Esophagus (tissue), 2 donors: ENCODE results near the gene CSTF1. TPM values are rescaled to one million over a fixed set of nuclear protein-coding genes. Genes with fewer than 3 reads are reported as not detected.

Source experiments
- H3K27ac ChIP-seq, 2 donors: one replicate each; pipeline ENCODE4 v1.5.1; 2013; ENCODE audit warnings: low read depth in 2 of 2, mild to moderate bottlenecking in 2 of 2, inconsistent platforms in 1 of 2, low read length in 1 of 2, moderate library complexity in 1 of 2
- H3K27me3 ChIP-seq, 2 donors: one replicate each; pipeline ENCODE4 v1.6.1; 2013; ENCODE audit warnings: low read length in 2 of 2, control low read depth in 1 of 2, mild to moderate bottlenecking in 1 of 2; ENCODE audit not compliant: insufficient read depth in 2 of 2, control insufficient read depth in 1 of 2
- H3K36me3 ChIP-seq, 2 donors: one replicate each; pipeline ENCODE4 v1.6.1; 2013; ENCODE audit warnings: low read length in 1 of 2; ENCODE audit not compliant: control insufficient read depth in 2 of 2, insufficient read depth in 2 of 2
- H3K4me1 ChIP-seq, 2 donors: one replicate each; pipeline ENCODE4 v1.6.1; 2013; ENCODE audit warnings: low read length in 1 of 2; ENCODE audit not compliant: control insufficient read depth in 2 of 2, insufficient read depth in 2 of 2
- H3K4me3 ChIP-seq, 2 donors: one replicate each; pipeline ENCODE4 v1.5.1; 2013; ENCODE audit warnings: low read length in 2 of 2, mild to moderate bottlenecking in 2 of 2, low read depth in 1 of 2, moderate library complexity in 1 of 2
- H3K9me3 ChIP-seq, 2 donors: one replicate each; pipeline ENCODE4 v1.6.1; 2013; ENCODE audit warnings: mild to moderate bottlenecking in 2 of 2, low read depth in 1 of 2, low read length in 1 of 2, moderate library complexity in 1 of 2; ENCODE audit not compliant: control insufficient read depth in 2 of 2, insufficient read depth in 1 of 2
- WGBS, 2 donors: extraction: QIAGEN DNeasy Blood & Tissue Kit; methylation state at CpG; one replicate each; pipeline ENCODE4 v1.1.7; 2013; 5-methylcytosine and 5-hydroxymethylcytosine counted together
- polyA plus RNA-seq, 2 donors: library from polyadenylated mRNA; stranded (reverse); fragments of 200-250 nt; gene quantifications; one replicate each; pipeline ENCODE4 v1.2.3, GENCODE V29; 2013
- donor health status: healthy with polysubstance abuse.
- donor health status: Bipolar disorder and iron deficiency.

Gene CSTF1
- polyA plus RNA-seq, 2 donors, result 3.8 to 13.2 TPM

DNA sequence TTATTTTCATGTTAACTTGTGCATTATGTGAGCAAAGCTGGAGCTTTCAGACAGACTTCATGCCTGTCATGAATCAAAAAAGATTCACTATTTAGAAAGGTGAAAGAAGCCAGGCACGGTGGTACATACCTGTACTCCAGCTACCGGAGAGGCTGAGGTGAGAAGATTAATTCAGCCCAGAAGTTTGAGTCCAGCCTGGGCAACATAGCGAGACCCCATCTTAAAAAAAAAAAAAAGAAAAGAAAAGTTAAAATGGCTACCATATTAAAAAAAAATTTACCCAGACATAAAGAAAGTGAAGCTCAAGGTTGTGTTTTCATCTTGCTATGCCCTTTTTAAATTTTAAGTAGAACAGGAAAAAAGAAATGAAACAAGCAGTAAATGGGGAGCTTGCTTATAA is 20.5 kb downstream of the CSTF1 start:
- H3K36me3 ChIP-seq, result no peaks in the 10 kb centered on the region
- H3K27me3 ChIP-seq, result no peaks in the 10 kb centered on the region
- H3K4me1 ChIP-seq, result no peaks in the 10 kb centered on the region
- H3K27ac ChIP-seq, result no peak overlapping the region
- no peaks in the 10 kb centered on the region for H3K9me3 ChIP-seq
- no peak overlapping the region for H3K4me3 ChIP-seq
- 92 to 98% methylated on average over 3 of the region's 3 CpGs for WGBS, 2 donors

DNA sequence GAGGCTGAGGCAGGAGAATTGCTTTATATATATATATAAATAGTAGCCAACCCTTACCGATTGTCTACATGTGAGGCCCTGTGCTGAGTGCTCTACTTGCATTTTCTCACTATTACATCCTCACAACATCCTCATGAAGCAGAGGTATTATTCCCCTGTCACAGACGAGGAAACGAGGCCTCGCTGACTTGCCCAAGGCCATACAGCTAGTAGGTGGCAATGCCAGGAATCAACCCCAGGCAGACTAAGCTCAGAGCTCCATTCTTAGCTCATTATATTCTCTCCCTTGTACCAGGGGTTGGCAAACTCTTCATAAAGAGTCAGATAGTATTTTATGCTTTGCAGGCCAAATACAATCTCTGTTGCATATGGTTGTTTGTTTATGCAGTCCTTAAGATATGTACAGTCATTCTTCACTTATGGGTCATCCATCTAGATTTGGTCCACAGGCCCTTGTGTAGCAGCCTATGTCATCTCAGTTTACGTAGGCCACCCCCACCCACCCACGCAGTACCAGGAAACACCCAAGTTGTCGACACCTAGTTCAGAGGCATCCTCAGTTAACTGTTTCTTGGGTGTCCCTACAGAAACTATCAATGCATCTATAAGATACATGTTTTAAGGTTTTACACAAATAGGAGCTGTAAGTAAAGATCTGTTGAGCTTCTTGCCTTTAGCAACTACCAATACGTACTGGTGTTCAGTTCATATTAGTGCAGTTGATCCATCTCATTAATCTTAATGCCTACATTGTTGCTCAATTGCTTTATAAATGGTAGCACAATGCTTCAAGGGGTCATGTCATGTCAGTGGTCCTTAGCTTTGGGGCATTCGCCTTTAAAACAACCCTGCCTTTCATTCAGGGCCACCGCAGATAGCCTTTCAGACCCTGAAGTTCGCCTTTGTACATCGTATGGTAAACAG is 22.7 kb downstream of the CSTF1 start:
- Histone ChIP-seq H3K27me3 (no peaks in the 10 kb centered on the region), H3K36me3 (no peaks in the 10 kb centered on the region), H3K4me3 (no peak overlapping the region), H3K27ac (no peak overlapping the region), H3K9me3 (no peaks in the 10 kb centered on the region), H3K4me1 (no peaks in the 10 kb centered on the region)
- WGBS, 2 donors, result 78 to 84% methylated on average over 12 of the region's 12 CpGs

DNA sequence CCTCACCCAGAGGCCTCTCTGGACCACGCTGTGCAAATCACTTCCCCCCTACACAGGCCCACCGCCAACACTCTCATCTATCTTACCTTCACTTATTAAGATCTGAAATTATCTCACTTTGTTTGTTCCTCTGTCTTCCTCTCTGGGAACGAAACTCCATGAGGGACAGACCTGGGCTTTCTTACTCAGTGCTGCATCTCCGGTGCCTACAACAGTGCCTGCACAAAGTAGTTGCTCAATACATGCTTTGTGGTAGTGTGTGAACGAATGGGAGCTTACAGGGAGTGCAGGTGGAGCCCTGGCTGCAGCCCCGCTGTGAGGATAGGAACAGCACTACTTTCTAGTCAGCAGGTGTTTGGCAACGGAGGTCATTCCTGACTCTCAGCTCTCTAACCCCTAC is 25.0 kb downstream of the CSTF1 start:
- H3K27ac ChIP-seq, result no peak overlapping the region
- no peaks in the 10 kb centered on the region for H3K27me3 ChIP-seq
- no peaks in the 10 kb centered on the region for H3K4me1 ChIP-seq
- no peaks in the 10 kb centered on the region for H3K36me3 ChIP-seq
- no peaks in the 10 kb centered on the region for H3K9me3 ChIP-seq
- H3K4me3 ChIP-seq, result no peak overlapping the region
- 94 to 97% methylated on average over 7 of the region's 7 CpGs for WGBS, 2 donors

DNA sequence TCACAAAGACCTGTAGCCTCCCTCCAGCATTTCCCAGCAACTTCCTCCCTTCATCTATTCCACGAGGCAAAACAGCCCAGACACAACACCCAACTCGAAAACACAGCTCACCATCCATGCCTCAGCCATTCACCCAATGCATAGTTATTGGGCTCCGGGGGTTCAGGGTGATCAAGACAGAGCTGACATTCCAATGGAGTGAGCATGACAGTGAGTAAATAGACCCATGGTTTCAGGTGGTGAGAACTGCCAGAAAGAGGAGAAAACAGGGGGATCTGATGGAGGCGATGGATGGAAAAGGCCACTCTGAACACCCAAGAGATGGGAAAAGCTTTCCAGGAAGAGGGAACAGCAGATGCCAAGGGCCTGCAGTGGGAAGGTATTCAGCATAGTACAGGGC is 25.5 kb downstream of the CSTF1 start:
- WGBS, 2 donors, result 83 to 88% methylated on average over 4 of the region's 4 CpGs
- peaks cover 0 to 2% of the 10 kb centered on the region in 2 donors for H3K4me1 ChIP-seq
- H3K9me3 ChIP-seq, result no peaks in the 10 kb centered on the region
- no peak overlapping the region for H3K4me3 ChIP-seq
- peak overlapping the region in 1 of 2 donors; percentile 28 for H3K27ac ChIP-seq
- H3K27me3 ChIP-seq, result no peaks in the 10 kb centered on the region
- no peaks in the 10 kb centered on the region for H3K36me3 ChIP-seq

DNA sequence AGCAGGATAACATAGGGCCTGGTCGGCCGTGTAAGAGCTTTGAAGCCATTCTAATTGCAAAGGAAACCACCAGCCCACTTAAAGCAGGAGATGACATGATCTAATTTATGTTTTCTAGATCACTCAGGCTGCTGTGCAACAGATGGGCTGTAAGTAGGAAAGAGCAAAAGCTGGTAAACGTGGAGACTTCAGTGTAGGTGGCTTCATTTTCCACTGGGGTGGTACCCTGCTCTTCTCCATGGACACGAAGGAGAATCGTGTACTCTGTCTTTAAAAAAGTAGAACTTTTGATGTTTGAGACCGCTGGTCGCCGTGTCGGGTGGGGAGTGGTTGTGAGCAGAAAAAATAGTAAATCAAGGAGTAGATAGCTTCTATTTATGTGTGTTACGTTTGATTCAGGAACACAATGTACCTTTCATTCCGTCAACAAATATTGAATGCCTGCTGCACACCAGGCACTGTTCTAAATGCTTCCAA is 26.0 kb downstream of the CSTF1 start:
- Histone ChIP-seq H3K36me3 (no peaks in the 10 kb centered on the region), H3K4me3 (no peak overlapping the region), H3K4me1 (peaks cover 0 to 2% of the 10 kb centered on the region in 2 donors), H3K27ac (peak overlapping the region; percentile 28 to 53), H3K9me3 (no peaks in the 10 kb centered on the region), H3K27me3 (no peaks in the 10 kb centered on the region)
- WGBS, 2 donors, result 69 to 72% methylated on average over 11 of the region's 11 CpGs

DNA sequence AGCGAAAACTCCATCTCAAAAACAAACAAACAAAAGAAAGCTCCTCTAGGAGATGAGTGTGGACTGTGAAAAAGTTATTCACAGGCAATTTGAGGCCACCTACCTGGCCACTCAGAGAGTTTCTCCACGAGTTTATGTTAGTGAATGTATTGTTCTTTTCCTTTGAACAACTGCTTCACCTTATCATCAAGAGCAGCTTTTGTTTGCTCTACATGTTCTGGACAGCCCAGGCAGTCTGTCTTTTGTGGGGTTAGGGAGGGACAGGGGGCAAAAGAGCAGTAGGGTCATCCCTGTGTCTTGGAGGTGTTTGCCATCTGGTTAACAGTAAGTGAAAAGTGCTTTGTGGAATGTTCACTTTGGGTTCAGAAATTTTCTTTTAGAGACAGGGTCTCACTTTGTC is 27.6 kb downstream of the CSTF1 start:
- Histone ChIP-seq H3K9me3 (no peaks in the 10 kb centered on the region), H3K36me3 (no peaks in the 10 kb centered on the region), H3K27me3 (no peaks in the 10 kb centered on the region), H3K4me1 (peaks cover 0 to 2% of the 10 kb centered on the region in 2 donors), H3K4me3 (no peak overlapping the region), H3K27ac (no peak overlapping the region)
- WGBS, 2 donors, result 65 to 76% methylated on average over 2 of the region's 2 CpGs

DNA sequence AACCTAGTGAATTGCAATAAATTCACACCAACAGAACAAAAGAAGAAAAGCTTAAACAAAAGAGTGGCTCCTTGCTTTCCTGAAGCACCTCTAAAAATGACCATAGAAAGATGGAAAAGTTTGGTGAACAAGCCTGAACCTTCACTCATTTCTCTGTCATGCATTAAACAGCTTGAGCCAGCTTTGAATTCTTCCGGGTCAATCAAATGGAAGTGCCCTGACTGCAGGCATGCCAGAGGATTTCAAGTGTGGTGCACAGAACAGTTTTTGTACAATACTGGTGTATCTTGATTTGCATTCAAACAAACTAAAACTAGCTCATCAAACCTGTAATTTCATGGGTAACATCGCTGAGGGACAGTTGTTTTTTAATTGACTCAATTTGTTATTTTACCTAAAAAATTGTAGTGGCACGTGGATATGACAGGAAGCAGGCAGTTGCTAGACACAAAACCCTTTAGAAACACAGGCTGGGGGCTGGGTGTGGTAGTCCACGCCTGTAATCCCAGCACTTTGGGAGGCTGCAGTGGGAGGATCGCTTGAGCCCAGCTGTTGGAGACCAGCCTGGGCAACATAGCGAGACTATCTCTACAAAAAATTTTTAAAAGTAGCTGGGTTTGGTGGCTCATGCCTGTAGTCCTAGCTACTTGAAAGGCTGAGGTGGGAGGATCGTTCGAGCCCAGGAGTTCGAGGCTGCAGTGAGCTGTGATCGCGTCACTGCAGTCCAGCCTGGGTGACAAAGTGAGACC is 28.7 kb downstream of the CSTF1 start:
- Histone ChIP-seq H3K9me3 (no peaks in the 10 kb centered on the region), H3K27me3 (no peaks in the 10 kb centered on the region), H3K4me1 (peaks cover 0 to 2% of the 10 kb centered on the region in 2 donors), H3K4me3 (no peak overlapping the region), H3K36me3 (no peaks in the 10 kb centered on the region), H3K27ac (no peak overlapping the region)
- 81% methylated on average over 11 of the region's 11 CpGs for whole genome bisulfite sequencing, 2 donors

DNA sequence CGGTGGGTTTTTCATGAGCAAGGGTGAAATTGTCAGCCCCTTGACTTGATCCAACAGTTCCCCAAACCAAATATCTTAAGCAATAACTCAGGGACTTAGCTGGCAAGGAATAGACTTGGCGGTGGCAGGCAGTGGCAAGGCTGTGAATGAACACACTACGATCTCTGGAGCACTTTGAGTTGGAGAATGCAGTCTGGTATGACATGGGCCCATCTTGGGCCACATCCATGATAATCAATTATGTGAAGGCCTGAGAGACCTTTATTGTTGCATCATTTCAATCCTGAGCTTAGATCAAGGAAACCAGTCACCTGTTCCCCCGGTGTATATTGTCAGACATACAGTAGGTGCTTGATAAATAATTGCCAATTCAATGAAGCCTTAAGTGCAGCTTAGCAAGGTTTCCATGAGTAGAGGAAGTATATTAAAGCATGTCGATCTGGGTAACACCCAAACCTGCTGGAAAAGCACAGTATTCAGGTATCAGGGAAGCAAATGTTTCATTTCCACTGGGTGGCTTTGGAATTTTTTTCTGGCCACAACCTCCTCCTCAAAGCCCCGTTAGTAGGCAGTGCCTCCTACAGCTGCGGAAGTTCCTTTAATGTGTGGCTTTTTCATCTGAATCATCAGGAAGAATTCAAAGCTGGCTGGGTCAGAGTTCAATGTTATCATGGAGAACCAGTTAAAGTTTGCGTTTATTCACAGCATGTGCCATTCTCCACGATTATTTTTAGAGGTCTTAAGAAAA is 29.8 kb downstream of the CSTF1 start:
- H3K9me3 ChIP-seq, result no peaks in the 10 kb centered on the region
- H3K36me3 ChIP-seq, result no peaks in the 10 kb centered on the region
- WGBS, 2 donors, result 51 to 60% methylated on average over 9 of the region's 9 CpGs
- no peak overlapping the region for H3K27ac ChIP-seq
- peaks cover 0 to 2% of the 10 kb centered on the region in 2 donors for H3K4me1 ChIP-seq
- H3K27me3 ChIP-seq, result no peaks in the 10 kb centered on the region
- no peak overlapping the region for H3K4me3 ChIP-seq

DNA sequence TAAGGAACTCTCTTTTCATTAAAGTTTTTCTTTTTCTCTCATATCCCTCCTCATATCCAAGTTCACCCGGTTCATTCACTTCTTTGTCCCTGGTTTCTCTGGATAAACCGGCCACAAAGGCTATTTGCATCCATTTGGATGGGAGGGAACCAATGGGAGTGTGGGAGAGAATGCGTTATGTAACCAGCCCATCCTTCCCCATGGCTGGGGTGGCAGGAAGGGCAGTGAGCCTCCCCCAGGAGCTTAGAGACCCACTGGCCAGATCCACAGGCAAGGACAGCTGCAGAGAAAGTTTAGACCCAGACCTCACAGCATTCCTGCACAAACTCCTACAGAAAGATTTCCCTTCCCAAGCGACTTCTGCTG is 30.4 kb downstream of the CSTF1 start:
- peak overlapping the region in 1 of 2 donors; percentile 30 for H3K27ac ChIP-seq
- H3K4me3 ChIP-seq, result no peak overlapping the region
- no peaks in the 10 kb centered on the region for H3K27me3 ChIP-seq
- 72% methylated on average over 4 of the region's 4 CpGs for WGBS, 2 donors
- no peaks in the 10 kb centered on the region for H3K9me3 ChIP-seq
- no peaks in the 10 kb centered on the region for H3K36me3 ChIP-seq
- peaks cover 0 to 2% of the 10 kb centered on the region in 2 donors for H3K4me1 ChIP-seq
